PFSK-1 (cell line): ENCODE data around the gene CSNK1G1.

Experiments
- FOXP2 ChIP-seq: optimal IDR thresholded peaks from 2 replicates; pipeline ENCODE3; 2011; ENCODE audit warnings: borderline replicate concordance, control low read depth, inconsistent platforms; ENCODE audit not compliant: insufficient read depth; ENCODE audit errors: extremely low read length, extremely low read depth
- POLR2AphosphoS5 ChIP-seq: IDR thresholded peaks from 2 replicates; pipeline ENCODE4 v1.6.1; 2012; ENCODE audit warnings: low read depth, mild to moderate bottlenecking, control low read depth, low read length, moderate library complexity
- SIN3A ChIP-seq: IDR thresholded peaks from 2 replicates; pipeline ENCODE4 v1.6.1; 2012; ENCODE audit warnings: mild to moderate bottlenecking, low read length, moderate library complexity, borderline replicate concordance; ENCODE audit not compliant: insufficient read depth
- TAF1 ChIP-seq: IDR thresholded peaks from 2 replicates; pipeline ENCODE4 v1.6.1; 2012; ENCODE audit warnings: low read length, control low read depth, borderline replicate concordance; ENCODE audit not compliant: insufficient read depth
- TF ChIP-seq, protein P1 (sequence below), 2 experiments: IDR thresholded peaks; 2 replicates each; pipeline versions ENCODE4 v1.6.1 to v1.8.0; 2011 to 2012; ENCODE audit warnings: low read depth in 2 of 2, low read length in 2 of 2, control low read depth in 1 of 2, inconsistent platforms in 1 of 2, mild to moderate bottlenecking in 1 of 2, moderate library complexity in 1 of 2; ENCODE audit not compliant: insufficient read depth in 1 of 2

CSNK1G1 gene

DNA sequence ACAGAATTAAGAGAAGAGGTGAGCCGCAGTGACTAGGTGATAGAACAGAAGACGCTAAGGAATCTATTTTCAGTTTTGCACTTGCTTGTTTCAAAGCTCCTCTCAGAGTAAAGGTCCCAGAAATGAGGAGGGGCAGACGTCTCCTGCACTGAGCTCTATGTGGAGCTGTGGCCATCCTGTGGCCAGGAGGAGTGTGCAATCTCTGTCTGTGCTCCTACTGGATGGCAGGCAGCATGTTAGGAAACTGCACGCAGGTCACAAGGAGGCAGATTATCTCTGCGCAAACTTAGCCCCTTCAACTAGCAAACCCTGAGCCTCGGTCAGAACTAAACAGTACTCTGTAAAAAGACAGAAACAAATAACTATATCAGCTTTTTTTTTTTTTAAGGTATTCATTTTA, 162.0 kb downstream of the CSNK1G1 start:
- no peak for TF ChIP-seq TAF1
- no peak for TF ChIP-seq FOXP2
- TF ChIP-seq, protein P1, sequence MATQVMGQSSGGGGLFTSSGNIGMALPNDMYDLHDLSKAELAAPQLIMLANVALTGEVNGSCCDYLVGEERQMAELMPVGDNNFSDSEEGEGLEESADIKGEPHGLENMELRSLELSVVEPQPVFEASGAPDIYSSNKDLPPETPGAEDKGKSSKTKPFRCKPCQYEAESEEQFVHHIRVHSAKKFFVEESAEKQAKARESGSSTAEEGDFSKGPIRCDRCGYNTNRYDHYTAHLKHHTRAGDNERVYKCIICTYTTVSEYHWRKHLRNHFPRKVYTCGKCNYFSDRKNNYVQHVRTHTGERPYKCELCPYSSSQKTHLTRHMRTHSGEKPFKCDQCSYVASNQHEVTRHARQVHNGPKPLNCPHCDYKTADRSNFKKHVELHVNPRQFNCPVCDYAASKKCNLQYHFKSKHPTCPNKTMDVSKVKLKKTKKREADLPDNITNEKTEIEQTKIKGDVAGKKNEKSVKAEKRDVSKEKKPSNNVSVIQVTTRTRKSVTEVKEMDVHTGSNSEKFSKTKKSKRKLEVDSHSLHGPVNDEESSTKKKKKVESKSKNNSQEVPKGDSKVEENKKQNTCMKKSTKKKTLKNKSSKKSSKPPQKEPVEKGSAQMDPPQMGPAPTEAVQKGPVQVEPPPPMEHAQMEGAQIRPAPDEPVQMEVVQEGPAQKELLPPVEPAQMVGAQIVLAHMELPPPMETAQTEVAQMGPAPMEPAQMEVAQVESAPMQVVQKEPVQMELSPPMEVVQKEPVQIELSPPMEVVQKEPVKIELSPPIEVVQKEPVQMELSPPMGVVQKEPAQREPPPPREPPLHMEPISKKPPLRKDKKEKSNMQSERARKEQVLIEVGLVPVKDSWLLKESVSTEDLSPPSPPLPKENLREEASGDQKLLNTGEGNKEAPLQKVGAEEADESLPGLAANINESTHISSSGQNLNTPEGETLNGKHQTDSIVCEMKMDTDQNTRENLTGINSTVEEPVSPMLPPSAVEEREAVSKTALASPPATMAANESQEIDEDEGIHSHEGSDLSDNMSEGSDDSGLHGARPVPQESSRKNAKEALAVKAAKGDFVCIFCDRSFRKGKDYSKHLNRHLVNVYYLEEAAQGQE (IDR thresholded peaks at IDR 0.05; ENCODE audit: insufficient read depth in 1 of 2, low read depth in 2 of 2, low read length in 2 of 2) = no peak
- TF ChIP-seq SIN3A = no peak
- TF ChIP-seq POLR2AphosphoS5 = no peak

DNA sequence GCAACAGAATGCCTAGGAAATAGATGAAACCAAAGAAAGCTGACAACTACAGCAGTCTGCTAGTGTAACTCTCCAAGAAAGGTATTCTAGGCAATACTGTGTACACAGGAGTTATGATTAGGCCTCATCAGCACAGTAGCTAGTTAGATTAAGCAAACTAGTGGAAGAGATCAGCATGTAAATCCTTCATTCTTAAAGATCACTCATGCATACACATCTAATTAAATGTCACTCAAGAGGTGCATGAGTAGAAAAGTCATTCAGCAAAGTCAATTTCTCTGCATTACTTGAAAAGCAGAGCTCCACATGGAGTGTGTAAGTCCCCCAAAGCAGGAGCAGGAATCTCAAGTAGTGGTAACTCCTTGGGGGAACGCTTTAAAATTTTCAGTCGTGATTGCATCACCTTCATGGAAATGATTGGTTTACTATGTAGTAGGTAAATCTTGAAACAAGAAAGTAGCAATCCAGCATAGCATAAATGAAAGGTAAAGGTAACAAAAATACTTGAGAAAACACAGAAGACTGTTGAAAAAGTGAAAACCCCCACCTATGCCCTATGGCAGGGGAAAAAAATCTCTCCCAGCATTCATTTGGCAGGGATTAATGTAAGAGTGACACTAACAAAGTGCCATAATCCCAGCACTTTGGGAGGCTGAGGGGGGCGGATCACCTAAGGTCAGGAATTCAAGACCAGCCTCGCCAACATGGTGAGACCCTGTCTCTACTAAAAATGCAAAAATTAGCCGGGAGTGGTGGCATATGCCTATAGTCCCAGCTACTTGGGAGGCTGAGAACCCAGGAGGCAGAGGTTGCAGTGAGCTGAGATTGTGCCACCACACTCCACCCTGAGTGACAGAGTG, 163.8 kb downstream of the CSNK1G1 start:
- TF ChIP-seq FOXP2 (no peak), POLR2AphosphoS5 (no peak)

DNA sequence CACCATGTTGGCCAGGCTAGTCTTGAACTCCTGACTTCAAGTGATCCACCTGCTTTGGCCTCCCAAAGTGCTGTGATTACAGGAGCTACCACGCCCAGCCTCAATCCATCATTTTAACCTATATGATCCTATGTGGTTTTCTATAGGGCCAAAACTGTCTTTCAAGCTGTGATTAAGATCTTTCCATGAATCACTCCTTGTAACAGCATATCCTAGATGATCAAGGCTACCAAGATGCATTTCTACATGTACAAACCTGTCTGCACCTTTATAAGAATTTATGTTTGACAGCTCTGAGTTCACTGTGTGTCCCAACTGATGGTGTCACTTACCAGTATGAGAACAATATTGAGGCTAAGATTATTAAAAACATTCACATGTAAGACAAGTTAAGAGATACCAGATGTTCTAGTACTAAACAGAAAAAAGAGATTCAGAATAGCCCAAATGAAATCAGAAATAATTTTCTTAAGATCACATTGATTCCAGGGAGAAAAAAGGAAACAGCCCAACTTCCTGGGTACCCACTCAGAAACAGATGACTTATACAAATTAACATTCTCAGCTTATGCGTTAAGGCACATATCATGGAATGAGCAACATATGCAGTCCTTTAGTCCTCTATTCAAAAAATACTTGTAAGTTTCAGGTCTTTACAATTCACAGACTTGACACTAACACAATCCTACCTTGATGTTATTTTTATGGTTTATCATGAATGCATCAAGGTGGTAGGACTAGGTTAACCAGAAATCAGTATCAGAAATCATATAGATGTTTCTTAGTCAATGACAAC, 168.4 kb downstream of the CSNK1G1 start:
- no peak for TF ChIP-seq SIN3A
- TF ChIP-seq, protein P1 (IDR thresholded peaks at IDR 0.05; ENCODE audit: insufficient read depth in 1 of 2, low read depth in 2 of 2, low read length in 2 of 2) = no peak
- TF ChIP-seq POLR2AphosphoS5 = no peak

DNA sequence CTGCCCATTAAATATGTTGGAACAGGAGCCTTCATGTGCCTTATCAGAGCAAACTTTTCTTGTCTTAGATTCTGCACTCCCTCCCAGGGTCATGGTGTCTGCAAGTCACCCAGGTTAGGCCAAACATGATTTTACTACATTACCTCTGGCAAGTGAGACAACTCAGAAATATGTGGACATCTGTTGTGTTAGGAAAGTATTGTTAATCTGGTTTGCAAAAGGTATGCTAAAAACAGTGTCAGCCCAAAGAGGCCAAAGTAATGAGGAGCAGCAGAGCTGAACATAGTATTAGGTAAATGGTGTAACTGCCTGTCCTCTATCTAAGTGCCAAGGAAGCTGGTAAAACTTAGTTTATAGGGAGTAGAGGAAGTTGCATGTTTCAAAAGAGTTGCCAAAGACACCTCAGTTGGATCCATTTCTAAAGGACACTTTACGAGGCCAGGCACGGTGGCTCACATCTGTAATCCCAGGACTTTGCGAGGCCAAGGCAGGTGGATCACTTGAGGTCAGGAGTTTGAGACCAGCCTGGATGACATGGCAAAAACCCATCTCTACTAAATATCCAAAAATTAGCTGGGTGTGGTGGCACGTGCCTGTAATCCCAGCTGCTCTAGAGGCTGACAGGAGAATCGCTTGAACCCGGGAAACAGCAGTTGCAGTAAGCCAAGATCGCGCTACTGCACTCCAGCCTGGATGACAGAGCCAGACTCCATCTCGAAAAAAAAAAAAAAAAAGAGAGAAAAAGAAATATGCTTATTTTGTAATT, 170.6 kb downstream of the CSNK1G1 start:
- TF ChIP-seq FOXP2 (no peak), SIN3A (no peak), POLR2AphosphoS5 (no peak), TAF1 (no peak)
- TF ChIP-seq, protein P1 (IDR thresholded peaks at IDR 0.05; ENCODE audit: insufficient read depth in 1 of 2, low read depth in 2 of 2, low read length in 2 of 2) = no peak

- no peak for TF ChIP-seq SIN3A
Measured at GRCh38 chr15:64182859-64183370, 173.1 kb downstream of the CSNK1G1 start.
